Measurements from ENCODE around the gene RPS28.
"Not testable (repeated sequence)": the region's sequence is repeated elsewhere in the genome, so short reads cannot be mapped to it uniquely, and the experiment has no call there.

RPS28 gene

DNA sequence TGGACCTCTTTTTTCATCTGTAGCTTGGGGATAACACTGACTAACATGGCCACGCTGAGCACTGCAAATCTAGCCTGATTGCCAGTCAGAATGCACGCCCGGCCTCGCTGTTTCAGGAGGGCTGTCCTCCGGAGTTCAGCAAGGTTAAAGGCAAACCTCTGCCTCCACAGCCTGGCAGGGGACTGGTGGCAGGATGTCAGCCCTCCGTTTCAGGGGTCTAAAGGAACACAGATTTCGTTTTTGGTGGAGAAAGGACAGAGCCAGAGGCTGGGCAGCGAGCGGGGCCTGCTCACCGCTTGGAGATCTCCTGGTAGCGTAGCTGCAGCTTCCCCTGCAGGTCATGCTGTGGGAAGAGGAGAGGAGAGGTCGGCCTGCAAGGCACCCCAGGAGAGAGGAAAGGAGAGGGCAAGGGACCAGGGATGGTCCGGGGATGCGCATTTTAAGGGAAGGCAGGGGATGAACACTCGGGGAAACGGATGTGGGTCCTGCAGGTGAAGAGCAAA is 681 bp upstream of the RPS28 start:
- no peak for DNase-seq

DNA sequence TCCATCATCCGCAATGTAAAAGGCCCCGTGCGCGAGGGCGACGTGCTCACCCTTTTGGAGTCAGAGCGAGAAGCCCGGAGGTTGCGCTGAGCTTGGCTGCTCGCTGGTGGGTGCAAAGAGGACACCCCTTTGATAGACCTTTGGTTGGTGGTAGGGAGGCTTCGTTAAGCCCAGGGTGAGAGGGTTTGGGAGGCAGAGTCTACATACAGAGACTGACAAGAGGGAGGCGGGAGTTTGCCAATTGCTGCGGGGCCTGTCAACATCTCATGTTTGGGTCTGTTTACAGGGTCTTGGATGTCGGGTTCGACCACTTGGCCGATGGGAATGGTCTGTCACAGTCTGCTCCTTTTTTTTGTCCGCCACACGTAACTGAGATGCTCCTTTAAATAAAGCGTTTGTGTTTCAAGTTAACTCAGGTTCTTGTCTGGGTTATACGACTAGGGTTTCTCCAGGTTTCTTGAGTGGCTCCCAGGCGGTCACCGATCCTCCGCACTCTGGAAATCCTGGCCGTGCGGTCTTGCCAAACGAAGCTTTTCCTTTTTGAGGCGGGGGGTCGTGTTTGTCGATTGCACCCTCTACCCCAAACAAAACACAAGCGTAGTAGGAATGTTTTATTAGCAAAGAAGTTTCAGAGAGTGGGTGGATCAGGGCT is 816 bp downstream of the RPS28 start:
- no peak for DNase-seq

DNA sequence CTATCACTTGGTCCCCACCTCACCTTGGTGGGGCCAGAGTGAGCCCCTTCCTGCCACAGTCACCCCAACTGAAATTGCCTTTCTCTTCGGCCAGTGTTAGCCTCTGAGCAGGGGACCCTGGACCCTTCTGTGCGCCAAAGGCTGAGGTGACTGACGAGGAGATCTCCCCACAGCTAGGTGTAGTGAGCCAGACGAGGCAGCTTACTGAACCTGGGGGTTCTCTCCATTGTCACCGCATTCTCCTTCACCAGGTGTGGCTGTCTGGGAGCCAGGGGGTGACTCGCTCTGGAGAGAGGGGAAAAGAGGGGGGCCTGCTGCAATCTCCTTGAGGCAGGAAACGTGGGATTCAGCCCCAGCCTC is 1.3 kb downstream of the RPS28 start:
- DNase-seq = no peak

DNA sequence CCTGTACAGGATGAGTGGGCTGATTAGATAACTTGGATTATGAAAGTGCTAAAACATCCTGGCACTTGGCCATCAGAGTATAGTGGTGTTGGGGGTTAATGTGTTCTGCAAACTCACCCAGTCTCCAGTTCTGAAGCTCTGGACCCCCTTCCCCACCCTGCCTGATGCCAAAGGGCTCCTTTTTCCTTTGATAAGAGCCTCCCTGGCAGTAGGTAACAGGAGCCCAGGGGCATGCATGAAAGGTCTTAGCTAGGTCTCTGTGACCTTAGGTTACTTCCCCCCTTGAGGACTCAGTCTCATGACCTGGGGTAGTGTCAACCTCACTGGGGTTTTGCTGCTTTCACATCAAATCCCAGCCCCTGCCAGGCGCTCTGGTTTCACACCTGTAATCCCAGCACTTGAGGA is 2.5 kb downstream of the RPS28 start:
- no peak for DNase-seq

DNA sequence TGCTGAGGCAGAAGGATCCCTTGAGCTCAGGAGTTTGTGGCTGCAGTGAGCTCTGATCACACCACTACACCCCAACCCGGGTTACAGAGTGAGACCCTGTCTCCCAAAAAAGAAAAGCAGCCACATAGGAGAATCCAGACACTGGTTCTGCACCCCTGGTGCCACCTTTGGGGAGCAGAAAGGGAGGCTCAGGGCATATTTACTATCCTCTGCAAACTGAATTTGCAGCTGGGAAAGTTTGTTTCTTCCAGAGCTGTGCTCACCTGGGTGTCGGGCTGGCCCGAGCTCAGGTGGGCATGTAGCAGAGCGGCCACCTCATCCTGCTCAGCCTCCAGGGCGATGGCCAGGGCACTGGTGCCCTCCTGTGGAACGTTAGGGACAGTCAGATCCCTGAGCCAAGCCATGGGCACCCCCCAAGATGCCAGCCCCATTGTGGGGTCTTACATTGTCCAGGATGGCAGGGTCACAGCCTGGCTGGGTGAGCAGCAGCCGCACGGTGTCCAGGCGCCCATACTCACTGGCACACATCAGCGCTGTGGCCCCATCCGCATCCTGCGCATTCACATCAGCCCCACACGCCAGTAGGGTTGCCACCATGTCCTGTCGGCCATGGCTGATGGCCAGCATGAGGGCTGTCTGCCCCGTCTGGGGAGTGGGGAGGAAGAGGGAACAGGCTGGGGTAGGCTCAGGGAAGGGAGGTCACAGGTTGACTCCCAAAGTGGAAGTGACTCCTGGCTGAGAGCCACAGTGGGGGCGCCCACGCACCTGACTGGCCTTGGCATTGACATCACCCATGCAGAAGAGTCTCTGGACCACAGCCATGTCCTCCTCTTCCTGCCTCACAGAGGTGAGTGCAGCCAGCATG is 3.1 kb downstream of the RPS28 start:
- no peak for DNase-seq

DNA sequence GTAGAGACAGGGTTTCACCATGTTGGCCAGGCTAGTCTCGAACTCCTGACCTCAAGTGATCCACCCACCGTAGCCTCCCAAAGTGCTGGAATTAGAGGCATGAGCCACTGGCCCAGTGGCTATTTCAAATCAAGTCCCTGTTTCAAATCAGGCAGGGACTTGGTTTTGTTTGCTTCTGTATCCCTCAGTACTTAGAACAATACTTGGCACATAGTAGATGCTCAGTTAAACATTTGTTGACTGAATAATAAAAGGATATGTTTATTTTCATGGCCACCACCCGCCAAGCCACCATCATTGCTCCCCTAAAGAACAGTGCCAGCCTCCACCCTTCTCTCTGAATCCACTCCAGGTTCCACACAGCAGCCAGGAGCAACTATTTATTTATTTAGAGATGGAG is 4.2 kb downstream of the RPS28 start:
- no peak for DNase-seq

DNA sequence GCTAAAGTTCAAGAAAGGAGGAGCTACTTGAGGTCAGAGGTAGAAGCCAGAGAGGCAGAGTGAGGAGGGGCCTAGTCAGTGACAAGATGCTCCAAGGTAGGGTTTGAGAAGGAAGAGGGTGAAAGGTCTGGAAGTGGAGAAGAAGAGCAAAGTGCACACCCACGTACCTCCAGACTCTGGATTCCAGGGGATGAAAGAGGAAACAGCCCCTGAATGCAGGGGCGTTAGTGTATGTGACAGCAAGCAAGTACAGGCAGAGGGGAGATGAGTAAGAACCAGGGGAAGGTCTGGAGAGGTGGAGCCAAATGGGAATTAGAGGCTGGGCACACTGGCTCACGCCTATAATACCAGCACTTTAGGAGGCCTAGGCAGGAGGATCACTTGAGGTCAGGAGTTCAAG is 8.7 kb downstream of the RPS28 start:
- DNase-seq = no peak

DNA sequence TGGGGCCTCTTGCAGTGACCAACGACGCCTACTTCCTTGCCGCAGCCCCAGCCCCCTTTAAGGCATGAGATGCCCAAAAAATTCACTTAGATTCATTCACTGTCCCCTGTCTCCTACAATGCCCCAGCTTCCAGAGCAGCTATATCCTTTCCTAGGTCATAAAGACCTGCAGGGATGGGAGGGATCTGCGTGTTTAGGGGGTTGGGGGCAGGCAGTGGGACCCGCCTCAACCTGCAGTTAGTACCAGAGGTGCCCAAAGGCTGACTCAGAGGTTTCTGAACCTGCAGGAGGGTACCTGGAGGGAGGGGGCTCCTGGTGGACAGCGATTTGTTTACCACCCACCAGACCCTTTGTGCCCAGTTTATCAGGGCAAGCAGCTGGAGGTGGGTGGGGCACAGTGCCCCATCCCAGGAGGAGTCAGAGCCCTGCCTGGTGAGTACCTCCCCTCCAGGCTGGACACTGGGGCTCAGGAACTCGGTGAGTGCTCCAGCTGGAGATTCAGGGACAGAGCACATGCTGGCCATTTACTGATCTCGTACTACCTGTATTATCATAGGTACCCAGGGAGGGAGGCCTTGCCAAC is 10.1 kb downstream of the RPS28 start:
- no peak for DNase-seq

DNA sequence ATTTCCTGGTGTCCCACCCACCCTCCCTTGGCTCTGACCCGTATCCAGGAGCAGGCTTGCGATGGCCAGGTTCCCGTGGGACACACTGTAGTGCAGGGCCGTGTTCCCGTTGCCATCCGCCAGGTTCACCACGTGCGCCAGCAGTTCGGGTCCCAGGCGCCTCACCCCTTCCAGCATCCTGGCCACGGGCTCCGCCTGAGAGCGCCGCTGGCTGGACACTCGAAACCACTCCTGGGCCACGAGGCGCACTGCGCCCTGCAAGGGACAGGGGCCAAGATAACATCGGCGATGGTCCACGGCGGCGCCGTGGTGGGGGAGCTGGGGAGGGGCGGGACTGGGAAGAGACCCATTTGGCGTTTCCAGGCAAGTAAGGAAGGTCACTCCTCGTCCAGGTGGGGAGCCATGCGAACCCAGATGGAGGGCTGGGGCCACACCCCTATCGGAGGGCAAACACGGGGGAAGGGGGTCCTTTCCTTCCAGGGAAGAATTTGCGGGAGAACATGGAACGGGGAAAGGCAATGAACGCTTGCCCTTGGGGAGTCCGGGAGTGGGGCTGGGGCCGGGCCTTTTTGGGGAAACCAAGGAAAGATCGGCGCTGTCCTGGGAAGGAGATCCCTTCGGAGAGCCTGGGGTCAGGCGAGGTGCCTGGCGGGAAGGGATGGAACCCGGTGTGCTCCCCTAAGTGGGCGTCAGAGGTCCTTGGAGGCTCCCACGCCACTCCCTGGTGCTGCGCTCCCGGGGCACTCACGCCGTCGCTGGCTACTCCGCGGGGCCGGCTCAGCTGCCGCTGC is 11.9 kb downstream of the RPS28 start:
- no peak for DNase-seq

DNA sequence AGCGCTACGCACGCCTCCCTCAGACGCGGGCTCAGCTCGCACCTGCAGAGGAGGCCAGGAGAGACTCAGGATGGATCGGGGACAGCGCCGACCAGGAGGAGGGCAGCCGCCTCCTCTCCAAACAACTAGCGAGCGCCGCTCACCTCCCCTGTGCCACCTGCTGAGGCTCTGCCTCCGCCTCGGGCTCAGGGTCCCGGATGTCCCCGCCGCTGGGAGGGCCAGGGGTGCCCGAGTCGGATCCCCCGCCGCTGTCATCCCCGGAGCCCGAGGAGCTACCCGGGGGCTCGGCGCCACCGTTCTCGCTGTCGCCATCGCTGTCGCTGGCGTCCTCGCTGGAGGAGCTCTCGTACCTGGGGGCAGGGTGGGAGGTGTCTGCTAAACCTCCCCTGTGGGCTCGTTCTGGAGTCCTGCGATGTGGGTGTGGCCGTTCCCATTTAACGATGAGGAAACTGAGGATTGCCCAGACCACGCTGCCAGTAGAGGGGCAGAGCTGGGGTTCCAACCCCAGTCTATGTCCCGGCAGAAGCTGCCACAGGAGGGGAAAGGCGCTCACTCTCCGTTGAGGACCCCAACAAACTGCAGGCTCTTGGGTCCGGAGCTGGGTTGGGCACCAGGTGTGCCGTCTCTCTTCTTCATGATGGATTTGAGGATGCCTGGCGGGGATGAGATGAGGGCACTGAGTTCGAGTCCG is 12.6 kb downstream of the RPS28 start:
- no peak for DNase-seq

DNA sequence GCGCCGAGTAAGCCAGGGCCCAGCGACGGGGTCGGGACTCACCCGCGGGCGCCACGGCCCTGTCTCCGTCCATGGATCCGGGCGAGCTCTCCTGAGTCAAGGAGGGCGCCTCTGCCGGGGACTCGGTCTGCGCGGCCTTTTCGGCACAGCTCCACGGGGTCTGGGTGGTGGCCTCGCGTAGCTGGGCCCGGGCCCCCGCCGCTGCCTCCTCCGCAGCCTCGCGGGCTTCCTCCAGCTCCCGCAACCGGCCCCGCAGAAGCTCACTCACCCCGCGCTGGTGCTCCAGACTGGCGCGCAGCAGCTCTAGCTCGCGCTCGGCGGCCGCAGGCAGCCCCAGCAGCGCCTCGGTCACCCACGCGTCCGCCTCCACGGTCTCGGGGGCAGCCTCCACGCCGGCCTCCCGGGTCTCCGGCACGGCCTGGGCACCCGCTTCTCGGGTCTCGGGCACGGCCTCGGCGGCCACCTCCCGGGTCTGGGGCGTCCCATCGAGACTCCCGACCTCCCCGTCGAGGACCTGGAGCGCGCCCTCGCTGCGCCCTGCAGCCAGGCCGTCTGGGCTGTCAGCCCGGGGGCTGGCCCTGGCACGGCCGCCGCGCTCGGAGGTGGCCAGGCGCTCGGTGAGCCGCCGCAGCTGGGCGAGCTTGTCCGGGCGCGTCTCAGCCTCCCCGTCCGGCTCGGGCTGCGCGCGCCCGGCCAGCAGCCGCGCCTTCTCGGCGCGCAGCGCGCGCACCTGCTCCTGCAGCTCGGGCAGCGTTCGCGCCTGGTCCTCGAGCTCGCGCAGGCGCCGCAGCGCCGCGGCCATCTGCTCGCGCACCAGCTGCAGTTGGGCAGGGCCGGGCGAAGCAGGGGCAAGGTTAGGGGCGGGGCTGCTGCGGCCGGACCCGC is 13.4 kb downstream of the RPS28 start:
- no peak for DNase-seq

DNA sequence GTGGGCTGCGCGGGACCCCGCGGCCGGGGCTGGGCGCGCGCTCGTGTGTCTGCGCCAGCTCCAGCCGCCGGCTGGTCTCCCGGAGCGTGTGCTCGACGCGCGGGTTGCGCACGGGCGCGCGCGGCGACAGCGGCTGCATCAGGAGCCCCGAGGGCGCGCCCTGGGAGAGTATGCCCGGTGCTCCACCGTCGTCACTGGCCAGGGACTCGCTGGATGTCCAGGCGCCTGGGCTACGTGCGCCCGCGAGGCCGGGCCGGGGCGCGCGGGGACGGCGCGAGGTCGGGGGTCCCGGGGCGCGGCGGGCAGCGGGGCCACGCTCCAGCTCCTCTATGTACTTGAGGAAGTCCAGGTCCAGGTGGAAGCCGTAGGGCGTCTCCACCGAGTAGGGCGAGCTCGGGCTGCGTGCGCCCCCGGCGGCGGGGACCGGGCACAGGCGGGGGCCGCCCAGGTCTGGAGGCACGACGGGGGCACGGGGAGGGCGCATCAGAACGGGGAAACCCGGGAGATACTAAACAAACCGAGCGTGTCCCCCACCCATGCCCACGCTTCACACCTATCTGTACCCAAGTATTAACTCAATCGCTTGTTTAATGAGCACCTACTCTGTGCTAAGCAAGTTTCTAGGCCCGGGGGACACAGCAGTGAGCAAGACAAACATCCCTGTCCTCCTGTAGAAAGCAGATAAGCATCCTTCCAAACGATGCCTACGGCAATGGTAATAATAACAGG is 14.2 kb downstream of the RPS28 start:
- DNase-seq = no peak

DNA sequence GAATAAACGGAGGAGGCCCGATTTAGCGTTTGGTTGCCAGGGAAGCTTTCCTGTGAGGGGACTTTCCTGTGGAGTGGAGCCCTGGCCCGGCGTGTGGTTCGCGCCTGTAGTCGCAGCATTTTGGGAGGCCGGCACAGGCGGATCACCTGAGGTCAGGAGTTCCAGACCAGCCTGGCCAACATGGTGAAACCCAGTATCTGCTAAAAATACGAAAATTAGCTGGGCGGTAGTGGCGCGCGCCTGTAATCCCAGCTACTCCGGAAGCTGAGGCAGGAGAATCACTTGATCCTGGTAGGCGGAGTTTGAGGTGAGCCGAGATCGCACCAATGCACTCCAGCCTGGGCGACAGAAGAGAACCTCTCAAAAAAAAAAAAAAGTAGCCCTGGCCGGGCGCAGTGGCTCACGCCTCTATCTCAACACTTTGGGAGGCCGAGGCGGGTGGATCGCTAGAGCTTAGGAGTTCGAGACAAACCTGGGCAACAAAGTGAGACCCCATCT is 14.8 kb downstream of the RPS28 start:
- no peak for DNase-seq

DNA sequence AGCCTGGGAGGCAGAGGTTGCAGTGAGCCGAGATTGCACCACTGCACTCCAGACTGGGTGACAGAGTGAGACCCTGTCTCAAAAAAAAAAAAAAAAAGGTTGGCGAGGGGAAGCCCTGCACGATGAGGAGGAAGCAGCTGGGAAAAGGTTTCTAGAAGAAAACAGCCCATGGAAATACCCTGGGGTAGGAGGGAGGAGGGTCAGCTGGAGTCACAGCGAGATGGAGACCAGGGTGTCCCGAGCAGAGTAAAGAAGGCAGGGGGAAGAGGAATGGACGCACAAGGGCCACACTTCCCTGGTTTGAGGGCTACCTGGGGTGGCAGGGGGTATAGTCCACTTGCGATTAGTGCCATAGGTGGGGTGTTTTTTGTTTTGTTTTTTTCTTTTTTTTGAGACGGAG is 15.4 kb downstream of the RPS28 start:
- no peak for DNase-seq

DNA sequence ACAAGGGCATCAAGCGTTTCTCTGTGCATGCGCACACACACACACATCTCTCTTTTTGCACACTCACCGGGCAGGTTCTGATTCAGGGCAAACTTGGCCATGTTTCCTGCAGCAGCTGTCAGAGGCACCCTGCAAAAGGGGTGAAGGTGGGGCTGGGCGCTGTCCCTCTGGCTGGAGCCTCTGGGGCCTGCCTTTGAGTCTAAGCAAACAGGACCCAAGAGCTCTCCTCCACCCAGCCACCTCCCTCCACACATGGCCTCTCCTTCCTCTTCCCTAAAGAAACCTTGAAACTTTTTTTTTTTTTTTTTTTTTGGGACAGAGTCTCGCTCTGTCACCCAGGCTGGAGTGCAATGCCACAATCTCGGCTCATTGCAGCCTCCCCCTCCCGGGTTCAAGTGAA is 16.4 kb downstream of the RPS28 start:
- no peak for DNase-seq

DNA sequence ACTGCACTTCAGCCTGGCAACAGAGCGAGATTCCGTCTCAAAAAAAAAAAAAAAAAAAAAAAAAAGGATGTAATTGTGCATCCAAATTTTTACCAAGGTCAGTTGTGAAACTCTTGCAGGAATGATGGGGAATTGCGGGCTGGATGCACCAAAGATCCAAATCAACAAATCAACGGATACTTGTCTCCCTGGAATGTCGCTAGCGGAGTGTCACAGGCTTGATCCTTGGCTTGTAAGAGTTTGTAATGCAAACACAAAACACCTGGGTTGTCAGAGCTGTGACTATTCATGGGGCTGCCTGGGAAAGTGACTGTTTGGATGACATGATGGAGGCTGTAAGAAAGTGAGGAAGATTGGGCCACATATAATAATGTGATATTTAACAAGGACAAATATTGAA is 17.5 kb downstream of the RPS28 start:
- no peak for DNase-seq

DNA sequence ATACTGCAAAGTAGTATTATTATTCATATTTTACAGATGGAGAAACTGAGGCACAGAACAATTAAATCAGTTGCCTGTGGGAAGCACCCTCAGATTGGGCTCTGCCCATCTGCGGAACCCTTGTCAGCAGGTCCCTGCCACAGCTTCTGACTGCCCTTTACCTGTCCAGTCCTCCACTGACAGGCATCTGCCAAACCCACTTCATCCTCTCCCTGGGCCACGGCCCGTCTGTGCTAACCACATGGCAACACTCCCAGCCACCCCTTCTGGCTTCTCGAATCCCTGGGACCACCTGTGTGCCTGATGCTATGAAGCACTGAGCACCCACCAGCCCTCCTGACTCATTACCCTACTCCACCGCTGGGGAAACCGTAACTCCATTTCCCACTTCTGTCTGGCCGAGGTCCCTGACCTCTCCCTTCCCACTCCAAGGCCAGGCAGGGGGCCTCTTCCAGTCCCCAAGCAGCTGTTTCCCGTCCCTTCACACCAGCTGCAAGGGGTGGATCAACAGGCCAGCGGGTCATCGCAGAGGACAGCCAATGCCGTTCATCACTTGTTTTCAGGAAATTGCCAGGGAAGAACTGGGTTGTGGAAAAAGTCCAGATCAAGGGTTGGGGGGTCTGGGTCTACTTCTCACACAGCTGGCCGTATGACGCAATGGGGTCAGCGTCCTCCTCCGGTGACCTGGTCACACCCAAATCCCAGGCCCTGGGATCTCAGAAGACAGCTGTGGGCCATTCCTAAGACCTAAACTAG is 19.2 kb downstream of the RPS28 start:
- no peak for DNase-seq

DNA sequence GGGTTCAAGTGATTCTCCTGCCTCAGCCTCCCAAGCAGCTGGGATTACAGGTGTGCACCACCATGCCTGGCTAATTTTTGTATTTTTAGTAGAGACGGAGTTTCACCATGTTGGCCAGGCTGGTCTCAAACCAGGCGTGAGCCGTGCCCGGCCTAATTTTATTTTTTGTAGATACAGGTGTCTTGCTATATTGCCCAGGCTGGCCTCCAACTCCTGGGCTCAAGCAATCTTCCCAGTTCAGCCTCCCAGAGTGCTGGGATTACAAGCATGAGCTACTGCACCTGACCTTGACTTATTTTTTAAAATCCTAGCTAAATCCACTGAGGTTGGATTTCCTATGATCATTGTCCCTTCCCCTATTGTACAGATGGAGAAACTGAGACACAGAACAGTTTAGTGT is 20.2 kb downstream of the RPS28 start:
- DNase-seq = not testable (repeated sequence)

DNA sequence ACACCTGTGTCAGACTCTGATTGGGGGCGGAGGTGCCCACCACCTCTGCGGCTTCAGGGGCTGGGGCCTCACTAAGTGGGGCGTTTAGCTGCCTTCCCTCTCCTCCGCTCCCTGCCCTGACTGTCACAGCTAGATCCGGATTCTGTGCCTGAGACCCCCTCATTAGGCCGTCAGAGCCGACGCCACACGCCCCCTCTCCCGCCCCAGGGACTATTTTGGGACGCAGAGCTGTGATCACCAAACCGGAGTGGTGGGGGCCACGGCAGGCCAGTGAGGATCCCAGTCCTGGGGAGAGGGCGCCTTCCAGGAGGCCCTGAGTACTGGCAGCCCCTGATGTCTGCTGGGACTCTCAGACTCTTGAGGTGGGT is 21.0 kb downstream of the RPS28 start:
- no peak for DNase-seq
